Melanocyte of skin (primary cell): Measurements from ENCODE around the gene MRAP. TPM values are rescaled to one million over a fixed set of nuclear protein-coding genes. Genes with fewer than 3 reads are reported as not detected.

Experiments used
- total RNA-seq, 2 donors: library from RNA; depleted of rRNA; stranded (reverse); fragments of >200 nt; gene quantifications; 2 replicates each; pipeline ENCODE4 v1.2.3, GENCODE V29; 2012

Gene MRAP
- total RNA-seq, result not detected

DNA sequence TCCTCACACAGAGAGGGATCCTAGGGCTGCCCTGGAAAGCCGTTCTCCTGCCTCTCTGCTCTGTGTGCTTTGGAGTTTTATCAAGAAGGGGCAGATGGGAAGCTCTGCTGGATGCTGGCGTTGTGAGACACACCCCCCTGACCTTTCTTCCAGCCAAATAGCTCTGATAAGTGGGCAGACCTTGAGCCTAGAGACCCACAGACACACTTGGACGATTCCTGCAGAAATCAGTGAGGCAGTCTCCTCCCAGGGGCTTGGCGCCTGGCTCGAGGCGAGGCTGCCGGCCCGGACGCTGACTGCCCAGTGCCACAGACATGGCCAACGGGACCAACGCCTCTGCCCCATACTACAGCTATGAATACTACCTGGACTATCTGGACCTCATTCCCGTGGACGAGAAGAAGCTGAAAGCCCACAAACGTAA is at the start of gene MRAP:
TSS of gene MRAP (plus strand) at position 198 of the 424 bp plus-strand sequence. CDS start at position 315, 117 bp downstream.

DNA sequence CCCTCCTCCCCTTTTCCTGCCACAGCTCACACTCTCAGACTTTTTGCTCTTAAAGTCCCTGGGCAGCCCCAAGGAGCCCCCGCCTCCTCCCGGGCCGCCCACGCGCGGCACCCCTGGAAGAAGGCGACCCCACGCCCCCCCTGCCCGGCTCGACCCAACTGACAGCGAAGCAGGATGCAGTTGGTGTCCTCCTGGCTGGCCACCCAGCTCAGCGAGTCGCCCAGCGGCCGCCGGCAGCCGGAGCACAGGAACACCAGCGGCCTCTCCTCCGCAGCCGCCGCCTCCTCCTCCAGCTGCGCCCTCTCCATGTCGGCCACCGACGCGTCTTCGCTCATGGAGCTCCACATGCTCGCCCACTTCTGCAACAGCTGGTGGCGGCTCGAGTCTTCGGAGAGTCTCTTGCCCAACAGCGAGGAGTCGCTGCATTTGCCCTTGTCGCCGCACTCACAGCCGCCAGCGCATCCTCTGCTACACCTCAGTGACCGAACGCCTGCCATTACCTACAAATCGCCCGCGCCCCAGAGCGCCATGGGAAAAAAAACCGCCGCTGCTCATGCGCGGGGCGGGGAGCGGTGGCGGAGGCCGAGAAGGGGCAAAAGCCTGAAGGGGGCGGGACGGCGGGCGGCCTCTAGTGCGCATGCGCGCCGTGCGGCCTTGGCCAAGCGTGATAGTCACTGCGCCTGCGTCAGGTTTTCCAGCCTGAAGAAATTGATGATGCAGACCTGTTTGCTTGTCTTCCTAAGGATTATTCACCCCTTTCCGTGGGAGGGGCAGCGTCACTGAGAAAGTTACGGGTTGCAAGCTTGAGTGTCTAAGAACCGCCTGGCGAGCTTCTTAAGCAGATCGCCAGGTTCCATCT is 19.9 kb upstream of the MRAP start, which contains the start of gene MIS18A:
TSS of gene MIS18A (minus strand) at position 532 of the 859 bp plus-strand sequence. CDS start at position 497, 35 bp downstream.

Other genes starting within 250 kb of the MRAP start
- gene MIS18A, start 19.8 kb upstream of the MRAP start, total RNA-seq, result 10 to 100 TPM in 1 of 2 donors, 1 to 10 TPM in 1; 5.2 to 15.0 TPM
- gene URB1, start 94.2 kb downstream of the MRAP start, total RNA-seq, result 10 to 100 TPM; 21.7 to 34.0 TPM
- 10 to 100 TPM; 15.5 to 51.0 TPM for gene EVA1C, start 113.9 kb downstream of the MRAP start, total RNA-seq